MM.1S (cell line): ENCODE data around the gene SERF2.

Source experiments
- CTCF ChIP-seq: fragments of 300-600 bp; sonication (generic); IDR thresholded peaks from 2 replicates; pipeline ENCODE4 v1.5.1; 2016; ENCODE audit warnings: antibody characterized with exemption, low read length, mixed read lengths
- EZH2 ChIP-seq: fragments of 300-600 bp; sonication (generic); optimal IDR thresholded peaks from 2 replicates; pipeline ENCODE3; 2017; ENCODE audit warnings: low read depth, mild to moderate bottlenecking, antibody characterized with exemption, low read length, mixed read lengths
- EZH2phosphoT487 ChIP-seq: fragments of 300-600 bp; sonication (generic); IDR thresholded peaks from 2 replicates; pipeline ENCODE4 v1.6.1; 2018; ENCODE audit warnings: antibody characterized with exemption, low read length

- TF ChIP-seq CTCF (no peak), EZH2phosphoT487 (no peak), EZH2 (no peak)
These were observed 34.6 kb downstream of the SERF2 start, which contains the start of gene WDR76 for GRCh38 chr15:43826508-43827341.
